GM21515 (cell line): ENCODE results near the gene CXADR.

Source experiments
- ATAC-seq: cut with Tn5 transposase; IDR thresholded peaks from one replicate; pipeline ENCODE4 v1.9.1; 2021; ENCODE audit not compliant: unreplicated experiment

Gene CXADR

DNA sequence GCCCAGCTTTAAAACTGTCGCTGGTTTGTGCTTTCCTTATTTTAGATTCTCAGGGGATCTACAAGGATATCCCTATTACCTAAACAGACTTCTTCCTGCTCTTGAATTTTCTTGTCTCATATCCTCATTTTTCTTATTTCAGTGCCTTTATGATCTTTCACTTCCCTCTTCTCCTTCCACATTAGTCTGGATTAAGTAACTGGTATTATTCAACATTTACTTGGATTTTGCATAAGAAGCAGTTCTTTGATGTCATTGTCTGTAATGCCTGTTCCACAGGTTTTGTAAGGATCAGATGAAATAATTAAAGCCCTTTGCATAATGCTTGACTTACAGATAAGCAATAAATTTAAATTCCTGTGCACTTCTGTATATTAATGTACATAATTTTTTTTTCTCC is 26.5 kb downstream of the CXADR start:
- ATAC-seq = no peak

DNA sequence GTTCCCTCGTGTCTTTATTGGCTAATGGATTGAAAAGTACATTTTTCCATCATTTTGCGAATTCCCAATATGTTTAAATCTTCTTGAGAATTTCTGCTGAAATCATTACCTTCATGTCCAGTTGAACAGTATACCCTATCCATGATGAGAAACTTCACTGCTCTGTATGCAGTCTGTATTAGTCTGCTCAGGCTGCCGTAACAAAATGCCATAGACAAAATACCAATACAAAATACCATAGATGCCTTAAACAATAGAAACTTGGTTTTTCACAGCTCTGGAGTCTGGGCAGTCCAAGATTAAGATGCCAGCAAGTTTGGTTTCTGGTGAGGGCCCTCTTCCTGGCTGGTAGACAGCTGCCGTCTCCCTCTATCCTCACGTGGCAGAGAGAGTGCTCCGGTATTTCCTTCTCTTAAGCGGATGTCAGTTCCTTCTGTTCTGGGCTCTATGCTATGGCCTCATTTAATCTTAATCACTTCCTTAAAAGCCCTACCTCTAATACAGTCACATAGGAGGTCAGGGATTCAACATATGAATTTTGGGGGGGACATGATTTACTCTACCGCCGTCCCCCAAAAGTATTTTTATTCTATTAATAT is 27.0 kb downstream of the CXADR start:
- no peak for ATAC-seq

DNA sequence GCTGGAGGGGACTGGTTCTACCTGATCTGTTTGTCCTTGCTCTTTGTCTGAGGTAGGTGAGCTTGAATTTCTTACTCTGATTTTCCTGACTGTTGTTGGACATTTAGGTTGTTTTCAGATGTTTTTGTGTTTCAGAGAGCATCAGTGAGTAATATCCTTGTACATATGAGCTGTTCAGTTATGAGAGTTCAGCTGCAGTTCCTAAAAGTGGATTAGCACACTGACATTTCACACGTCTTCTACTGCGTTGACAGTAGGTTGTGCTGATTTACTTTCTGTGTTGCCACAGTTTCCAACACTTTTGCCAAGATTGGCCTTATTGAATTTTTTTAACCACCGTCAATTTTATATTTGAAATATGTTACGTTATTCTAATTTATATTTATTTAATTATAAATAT is 27.7 kb downstream of the CXADR start:
- ATAC-seq = no peak

DNA sequence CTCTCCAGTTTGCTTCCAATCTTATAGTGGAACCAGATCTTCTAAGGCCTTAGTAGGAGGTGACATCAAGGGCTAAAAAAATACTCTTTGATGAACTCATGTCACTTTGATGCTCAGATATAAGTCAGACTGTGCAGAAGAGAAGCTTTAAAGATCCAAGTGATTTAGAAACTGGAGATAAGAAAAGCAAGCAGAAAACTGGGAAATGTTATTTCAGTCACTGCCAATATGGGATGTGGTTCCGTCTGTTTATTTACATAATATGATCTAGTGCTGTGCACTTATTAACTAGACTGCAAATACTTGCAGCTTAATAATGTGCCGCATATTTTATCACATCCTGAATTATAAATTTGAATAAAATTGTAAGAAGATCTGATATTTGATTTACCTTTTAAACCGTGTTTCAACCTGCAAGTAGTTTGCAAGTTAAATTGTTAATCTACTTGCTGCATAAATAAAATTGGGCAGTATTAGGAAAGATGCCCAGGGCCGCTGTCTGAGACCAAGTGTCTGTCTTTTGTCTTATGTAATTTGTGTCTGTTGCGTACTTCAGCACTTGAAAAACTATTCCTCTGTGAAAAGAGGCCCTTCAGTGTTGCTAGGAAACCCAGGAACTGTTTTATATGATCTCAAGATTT is 29.6 kb downstream of the CXADR start:
- no peak for ATAC-seq

DNA sequence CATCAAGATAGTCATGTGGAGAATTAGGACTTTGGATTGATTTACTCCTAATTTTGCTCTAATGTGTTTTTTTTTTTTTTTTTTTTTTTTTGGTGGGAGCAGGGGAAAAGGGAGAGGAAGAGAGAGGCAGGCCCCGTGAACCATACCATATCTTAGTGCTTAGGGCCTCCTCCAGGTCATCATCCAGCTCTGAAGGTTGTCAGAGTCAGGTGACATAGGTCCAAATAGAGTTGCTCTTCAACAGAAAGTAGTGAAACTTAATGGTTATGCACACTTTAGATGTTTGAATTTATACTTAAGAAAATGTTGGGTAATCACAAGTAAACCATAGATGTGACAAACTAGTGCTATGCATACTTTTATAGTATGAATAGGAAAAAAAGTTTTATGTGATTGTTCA is 32.2 kb downstream of the CXADR start:
- no peak for ATAC-seq

DNA sequence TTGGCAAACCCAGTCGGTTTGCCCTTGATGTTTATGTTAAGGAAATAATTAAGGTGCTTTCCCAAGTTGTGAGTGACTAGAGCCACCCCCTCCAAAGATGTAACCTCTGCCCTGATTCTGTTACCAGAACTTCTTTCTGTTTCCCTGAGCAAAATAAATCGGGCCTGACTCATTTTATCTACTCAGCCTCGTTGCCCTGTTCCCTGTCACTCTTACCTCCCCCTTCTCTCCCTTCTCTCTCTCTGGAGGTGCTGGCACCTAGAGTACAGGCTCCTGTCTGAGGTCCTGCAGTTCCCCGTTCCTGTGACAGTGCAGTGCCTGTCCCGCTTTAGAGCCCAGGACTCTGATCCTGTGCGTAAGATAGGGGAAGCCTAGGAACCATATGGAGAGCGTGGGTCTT is 35.4 kb downstream of the CXADR start:
- ATAC-seq = no peak

DNA sequence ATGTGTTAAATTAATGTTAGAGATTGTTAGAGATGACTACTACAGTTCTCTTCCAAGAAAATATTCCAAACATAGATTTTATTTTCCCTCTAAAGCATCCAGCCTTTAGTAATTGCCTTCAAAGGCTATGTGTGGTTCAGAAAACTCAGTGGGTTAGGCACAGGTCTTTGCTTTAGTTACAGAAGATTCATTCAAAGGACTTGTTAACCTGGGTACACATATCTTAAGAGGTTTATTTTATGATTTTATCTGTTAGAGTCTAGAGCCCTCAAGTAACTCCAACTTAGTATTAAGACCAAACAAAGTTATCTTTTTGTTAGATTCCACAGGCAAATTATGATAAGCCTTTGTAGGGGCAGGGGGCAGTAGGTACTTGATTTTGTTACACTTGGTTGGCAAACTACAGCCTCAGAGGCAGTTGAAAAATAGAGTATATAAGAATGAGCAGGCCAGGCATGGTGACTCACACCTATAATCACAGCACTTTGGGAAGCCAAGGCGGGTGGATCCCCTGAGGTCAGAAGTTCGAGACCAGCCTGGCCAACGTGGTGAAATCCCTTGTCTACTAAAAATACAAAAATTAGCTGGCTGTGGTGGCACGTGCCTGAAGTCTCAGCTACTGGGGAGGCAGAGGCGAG is 37.9 kb downstream of the CXADR start:
- no peak for ATAC-seq

DNA sequence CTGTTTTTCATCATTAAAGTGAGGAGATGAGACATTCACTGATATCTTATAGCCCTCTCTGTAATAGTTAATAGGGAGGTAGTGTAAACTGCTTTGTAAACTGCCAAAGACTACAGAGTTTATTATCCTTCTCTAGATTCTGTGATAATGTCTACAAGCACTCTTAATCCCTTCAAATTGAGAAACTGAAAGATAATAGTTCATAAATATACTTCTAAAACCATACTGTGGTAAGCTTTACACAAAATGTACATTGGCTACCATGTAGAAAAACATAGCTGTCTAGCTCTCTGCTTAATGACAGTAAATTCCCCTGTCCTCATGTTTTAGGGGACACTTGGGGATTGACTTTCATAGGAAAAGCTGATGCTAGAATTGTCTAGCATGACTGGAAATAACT is 39.6 kb downstream of the CXADR start:
- no peak for ATAC-seq

DNA sequence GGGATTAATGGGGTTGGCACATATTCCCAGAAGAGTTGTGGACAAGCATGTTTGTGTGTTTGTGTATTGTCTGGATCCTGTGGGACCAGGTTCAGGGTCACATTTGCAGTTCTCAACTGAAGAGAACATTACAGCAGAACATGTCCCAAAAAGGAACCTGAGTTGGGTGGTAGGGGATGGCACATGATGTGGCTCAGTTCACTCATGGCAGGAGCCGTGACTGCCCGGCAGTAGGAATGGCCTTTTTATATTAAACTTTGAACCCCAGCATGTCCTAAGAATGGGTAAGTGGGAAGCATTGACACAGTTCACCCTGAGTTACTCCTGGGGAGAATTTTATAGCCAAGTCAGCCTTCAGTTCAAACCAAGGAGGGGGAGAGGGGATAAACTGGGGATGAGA is 41.3 kb downstream of the CXADR start:
- no peak for ATAC-seq

DNA sequence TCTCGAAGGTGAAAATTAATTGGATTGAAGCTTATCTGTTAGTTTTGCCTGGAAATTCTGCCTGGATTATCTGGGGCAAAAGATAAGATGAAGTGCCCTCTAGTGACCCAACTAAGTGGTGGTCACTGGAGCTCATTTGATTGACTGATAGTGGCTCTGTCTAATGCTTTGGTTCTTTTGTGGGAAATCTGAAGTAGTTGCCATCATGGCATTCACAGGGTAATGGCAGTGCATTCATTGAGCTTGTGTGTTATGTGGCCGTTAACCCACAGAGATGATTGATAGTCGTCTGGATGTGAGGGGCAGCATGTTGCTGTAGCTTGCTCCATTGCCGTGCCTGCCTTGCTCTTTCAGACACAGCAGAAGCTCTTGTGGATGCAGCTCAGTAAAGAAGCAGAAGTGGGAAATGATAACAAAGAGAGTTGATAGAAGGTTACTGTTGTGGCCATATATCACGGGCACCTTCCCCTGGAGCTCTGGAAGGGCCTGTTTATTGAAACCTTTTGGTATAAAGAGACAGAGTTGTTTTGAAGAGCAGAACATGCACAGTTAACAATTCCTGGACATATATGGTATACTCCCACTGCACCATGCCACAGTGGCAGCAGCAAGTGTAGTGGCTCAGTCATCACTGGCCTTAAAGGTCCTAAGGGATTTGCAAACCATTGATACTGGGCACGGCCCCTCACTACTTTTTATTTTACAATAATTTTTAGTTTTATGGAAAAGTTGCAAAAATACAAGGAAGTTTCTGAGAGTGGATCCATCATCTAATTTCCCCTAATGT is 42.0 kb downstream of the CXADR start:
- no peak for ATAC-seq

DNA sequence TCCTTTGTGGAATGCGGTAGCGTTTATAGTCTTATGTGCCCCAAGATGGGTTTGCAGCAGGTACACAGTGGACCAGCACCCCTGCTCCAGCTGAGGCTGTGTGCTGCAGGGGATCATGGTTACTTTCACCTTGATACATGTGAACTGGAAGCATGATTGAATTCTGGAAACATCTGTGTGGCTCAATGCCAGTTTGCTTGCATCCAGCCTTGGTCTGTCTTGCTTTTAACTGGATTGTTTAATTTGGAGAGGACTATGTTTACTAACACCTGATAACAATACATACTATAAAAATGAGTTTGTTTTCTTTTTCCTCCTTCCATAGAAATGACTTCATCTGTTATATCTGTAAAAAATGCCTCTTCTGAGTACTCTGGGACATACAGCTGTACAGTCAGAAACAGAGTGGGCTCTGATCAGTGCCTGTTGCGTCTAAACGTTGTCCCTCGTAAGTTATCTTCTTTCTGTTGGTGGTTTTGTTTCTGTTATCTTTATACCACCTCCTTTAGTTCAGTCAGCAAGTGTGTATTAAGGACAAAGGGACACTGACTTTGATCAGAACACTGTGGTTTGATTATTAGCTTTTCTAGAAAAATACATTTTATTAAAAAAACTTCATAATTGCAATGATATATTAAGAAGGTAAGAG is 47.7 kb downstream of the CXADR start:
- no peak for ATAC-seq

DNA sequence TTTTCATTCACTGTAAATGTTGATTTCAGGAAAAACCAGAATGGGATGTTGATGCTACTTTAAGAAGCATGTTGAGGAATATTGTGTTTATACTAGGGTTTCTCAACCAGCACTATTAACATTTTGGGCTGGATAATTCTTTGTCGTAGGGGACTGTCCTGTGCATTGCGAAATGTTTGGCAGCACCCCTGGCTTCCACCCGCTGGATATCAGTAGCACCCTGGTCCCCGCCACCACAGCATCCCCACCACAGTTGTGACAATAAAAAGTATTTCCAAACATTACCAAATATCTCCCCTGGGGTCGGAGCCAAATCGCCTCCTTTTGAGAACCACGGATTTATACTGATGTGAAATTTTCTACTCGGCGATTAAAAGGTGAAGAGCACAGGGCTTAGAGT is 57.9 kb downstream of the CXADR start:
- no peak for ATAC-seq

DNA sequence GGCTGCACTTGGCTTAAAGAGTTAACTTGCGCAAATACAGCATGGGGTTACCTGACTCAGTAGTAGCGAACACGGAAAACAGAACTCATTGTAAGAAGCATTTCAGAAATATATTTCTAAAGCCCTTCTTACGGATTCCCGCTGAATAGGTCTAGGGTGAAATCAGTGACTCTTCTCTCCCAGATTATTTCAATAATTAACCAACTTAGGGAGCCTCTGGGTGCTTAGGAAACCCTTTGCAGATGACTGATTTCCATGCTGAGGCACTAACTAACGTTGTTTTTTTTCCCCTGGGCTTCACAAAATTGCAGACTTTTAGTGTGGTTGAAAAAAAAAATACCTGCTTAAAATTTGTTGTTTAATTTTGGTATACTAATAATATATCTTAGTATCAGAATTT is 59.6 kb downstream of the CXADR start:
- ATAC-seq = no peak

DNA sequence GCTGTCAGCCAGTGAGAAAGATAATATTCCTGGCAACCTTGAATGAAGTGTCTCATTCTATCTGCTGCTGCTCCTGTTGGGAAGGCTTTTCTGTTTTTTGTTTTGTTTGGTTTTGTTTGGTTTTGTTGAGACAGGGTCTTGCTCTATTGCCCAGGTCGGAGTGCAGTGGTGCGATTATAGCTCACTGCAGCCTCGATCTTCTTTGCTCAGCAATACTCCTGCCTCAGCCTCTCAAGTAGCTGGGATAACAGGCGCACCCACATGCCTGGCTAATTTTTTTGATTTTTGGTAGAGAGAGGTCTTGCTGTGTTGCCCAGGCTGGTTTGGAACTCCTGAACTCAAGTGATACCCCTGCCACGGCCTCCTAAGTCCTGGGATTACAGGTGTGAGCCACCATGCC is 62.2 kb downstream of the CXADR start:
- no peak for ATAC-seq

DNA sequence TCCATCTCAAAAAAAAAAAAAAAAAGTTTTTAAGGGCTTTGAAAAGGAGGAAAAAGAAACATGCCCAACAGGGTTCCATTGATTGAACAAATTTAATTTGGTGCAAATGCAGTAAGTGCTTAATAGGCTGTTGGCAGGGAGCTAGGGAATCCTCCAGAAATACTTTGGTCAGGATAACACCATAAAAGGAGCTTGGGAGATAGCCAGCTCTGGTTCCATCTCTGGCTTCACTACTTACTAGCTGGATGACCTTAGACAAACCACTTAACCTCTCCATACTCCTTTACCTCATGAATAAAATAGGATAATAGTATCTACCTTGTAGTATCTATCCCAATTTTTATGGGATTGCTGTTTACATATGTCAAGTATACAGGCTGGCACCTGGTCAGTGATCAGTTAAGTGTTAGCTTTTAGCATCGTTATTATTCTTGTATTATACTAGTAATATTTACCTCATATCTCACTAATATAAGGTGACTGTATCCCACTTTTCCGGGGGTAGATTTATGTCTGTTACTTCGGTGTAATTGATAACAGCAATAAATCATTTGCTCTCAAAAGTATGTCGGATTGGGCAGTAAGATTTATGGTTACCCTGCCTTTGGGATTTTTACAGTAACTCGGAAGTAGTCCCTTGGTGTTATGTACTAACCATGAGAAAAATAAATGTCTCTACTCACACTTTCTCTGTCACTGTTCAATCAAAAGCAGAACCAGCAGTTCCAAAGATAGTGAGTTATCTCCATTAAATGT is 63.4 kb downstream of the CXADR start:
- no peak for ATAC-seq

DNA sequence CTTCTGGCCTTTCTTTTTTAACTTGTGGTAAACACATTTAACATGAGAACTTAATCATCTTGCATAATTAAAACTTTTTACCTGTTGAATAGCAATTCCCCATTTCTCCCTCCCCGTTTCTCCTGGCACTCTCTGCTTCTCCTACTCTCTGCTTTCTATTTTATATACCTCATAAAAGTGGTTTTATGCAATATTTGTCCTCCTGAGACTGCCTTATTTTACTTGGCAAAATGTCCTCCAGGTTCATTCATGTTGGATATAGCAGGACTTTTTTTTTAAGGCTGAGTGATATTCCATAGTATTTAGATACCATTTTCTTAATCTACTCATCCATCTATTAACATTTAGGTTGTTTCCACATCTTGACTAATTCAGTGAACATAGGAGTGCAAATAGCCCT is 64.9 kb downstream of the CXADR start:
- no peak for ATAC-seq

DNA sequence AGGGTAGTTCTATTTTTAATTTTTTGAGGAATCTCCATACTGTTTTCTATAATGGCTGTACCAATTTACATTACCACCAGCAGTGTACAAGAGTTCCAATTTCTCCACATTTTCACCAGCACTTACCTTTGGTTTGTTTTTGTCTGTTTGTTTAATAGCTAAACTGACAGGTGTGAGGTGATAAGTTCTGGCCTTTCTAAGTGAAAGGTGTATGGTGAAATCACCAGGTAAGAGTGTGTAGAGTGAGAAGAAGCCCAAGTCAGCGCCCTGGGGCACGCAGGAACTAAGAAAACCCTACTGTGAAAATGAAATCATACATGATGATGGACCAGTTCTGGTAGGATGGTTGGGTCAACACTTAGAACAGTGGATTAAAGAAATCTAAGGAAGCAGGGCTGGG is 65.3 kb downstream of the CXADR start:
- ATAC-seq = no peak

DNA sequence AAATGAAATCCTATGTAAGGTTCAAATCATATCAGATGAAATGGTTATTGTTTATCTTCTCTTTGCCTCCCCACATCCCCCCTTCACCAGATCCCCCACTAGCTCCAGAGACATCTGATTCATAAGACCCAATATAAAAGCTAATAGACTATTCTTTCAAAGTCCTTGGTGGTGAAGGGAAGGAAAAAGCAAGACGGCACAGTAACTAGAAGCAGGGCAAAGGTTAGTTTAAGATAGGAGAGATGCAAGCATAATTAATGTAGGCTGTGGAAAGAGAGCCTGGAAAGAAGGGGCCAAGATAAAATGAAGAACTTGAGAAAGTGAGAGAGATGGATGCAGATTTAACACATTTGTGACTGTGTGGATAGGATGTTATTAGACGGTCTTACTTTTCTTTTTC is 66.0 kb downstream of the CXADR start:
- ATAC-seq = no peak

DNA sequence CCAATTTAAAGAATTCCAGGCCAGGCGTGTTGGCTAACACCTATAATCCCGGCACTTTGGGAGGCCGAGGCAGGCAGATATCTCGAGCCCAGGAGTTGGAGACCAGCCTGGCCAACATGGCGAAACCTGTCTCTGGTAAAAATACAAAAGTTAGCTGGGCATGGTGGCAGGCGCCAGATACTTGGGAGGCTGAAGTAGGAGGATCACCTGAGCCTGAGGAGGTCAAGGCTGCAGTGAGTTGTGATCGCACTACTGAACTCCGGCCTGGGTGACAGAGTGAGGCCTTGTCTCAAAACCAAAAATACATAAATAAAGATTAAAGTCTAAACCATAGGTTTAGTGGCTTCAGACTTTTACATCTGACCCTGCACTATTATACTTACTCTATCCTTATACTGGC is 67.5 kb downstream of the CXADR start:
- no peak for ATAC-seq

DNA sequence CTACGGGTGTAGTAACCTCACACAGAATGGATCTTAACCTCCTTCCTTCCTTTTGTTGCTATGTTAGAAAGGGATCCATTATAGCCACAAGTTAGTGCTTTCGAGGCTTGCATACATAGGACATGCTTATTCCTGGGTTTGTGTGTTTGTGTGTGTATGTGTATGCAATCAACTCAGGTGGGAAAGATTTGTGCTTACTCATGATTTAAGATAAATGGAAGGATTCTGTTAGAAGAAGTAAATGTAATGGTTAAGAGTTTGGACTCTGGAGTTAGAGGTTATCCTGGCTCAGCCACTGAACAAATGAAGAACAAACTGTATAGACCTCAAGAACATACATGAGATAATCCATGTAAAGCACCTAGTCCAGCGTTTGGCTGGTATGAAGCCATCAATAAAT is 71.1 kb downstream of the CXADR start:
- ATAC-seq = no peak
